HG03135 (cell line): ENCODE results near the gene UTS2R.
A peak's percentile ranks its signal among the peaks of the same experiment; 100 is the strongest.

ENCODE experiments used
- ATAC-seq: cut with Tn5 transposase; IDR thresholded peaks from one replicate; pipeline ENCODE4 v1.9.1; 2021; ENCODE audit warnings: mild to moderate bottlenecking, moderate library complexity; ENCODE audit not compliant: unreplicated experiment

Gene UTS2R

GRCh38 chr17:82388223-82388921, 16.8 kb downstream of the UTS2R start:
- no peak for ATAC-seq

GRCh38 chr17:82388922-82389283, 17.3 kb downstream of the UTS2R start:
- ATAC-seq, result no peak

GRCh38 chr17:82389379-82389778, 17.8 kb downstream of the UTS2R start:
- no peak for ATAC-seq

GRCh38 chr17:82390015-82390859, 18.7 kb downstream of the UTS2R start:
- no peak for ATAC-seq

- ATAC-seq, result no peak
Measured at GRCh38 chr17:82390860-82391435, 19.4 kb downstream of the UTS2R start.

- ATAC-seq, result no peak
Measured at GRCh38 chr17:82391496-82392066, 20.0 kb downstream of the UTS2R start.

GRCh38 chr17:82392209-82392920, 20.8 kb downstream of the UTS2R start:
- no peak for ATAC-seq

GRCh38 chr17:82392941-82393340, 21.4 kb downstream of the UTS2R start:
- ATAC-seq, result no peak

GRCh38 chr17:82394278-82394677, 22.7 kb downstream of the UTS2R start:
- ATAC-seq, result no peak

GRCh38 chr17:82396601-82397435, 25.3 kb downstream of the UTS2R start:
- no peak for ATAC-seq

GRCh38 chr17:82397449-82398335, 26.1 kb downstream of the UTS2R start:
- ATAC-seq, result no peak

GRCh38 chr17:82399041-82399441, 27.5 kb downstream of the UTS2R start:
- ATAC-seq, result no peak

- no peak for ATAC-seq
Measured at GRCh38 chr17:82399601-82400101, 28.1 kb downstream of the UTS2R start.

GRCh38 chr17:82400206-82400605, 28.6 kb downstream of the UTS2R start:
- ATAC-seq, result no peak

- no peak for ATAC-seq
Measured at GRCh38 chr17:82400830-82401229, 29.3 kb downstream of the UTS2R start.

GRCh38 chr17:82402865-82403264, 31.3 kb downstream of the UTS2R start:
- peak; percentile 75 for ATAC-seq

GRCh38 chr17:82403662-82404660, 32.4 kb downstream of the UTS2R start:
- no peak for ATAC-seq

GRCh38 chr17:82405051-82405450, 33.5 kb downstream of the UTS2R start:
- ATAC-seq, result no peak
